ENCODE results near the gene HLA-DMA.

Gene HLA-DMA

GRCh38 chr6:32952817-32953739 is at the start of gene HLA-DMA:
Gene HLA-DMA, minus strand, starts transcription at chr6:32953097. Its CDS starts 61 bp downstream, at chr6:32953036.
- DNase-seq, result no peak

DNA sequence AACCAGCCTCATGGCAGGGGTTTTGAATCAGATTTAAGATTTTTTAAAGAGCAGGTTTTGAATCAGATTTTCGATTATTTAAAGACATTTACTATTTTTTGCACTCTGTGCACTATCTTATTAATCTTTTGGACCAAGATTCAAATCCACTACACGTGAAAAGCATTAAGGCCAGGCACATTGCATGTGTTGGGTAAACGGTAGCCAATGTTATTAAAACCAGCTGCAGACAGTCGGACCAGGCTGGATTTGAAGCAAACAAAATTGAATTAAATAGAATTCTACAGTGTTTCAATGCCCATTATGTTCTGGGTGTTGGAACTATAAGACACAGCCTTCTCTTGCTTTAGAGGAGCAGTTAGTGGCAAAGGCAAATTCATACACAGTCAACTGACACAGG is 48.8 kb upstream of the HLA-DMA start:
- no peak for DNase-seq

DNA sequence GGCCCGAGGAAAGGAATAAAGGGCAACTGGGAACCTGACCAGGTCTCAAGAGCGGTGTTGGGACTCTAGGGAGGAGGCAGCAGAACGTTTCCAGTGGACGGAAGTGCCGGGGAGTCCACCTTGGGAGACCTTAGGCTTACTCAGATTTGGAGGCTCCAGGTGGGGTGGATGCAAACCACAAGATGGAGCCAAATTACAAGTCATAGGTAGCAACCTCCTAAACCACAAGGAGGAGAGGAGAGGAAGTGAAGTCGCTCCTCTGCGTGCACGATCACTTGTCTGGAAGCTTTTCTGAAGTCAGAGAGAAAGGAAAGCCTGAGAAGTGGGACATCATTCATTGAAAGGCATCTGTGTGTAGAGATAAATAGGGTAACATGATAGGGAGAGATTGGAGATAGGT is 47.2 kb upstream of the HLA-DMA start:
- DNase-seq, result peak; percentile 29

- no peak for DNase-seq
Measured at GRCh38 chr6:32995448-32995847, 42.6 kb upstream of the HLA-DMA start.

- DNase-seq, result no peak
Measured at GRCh38 chr6:32993363-32993973, 40.6 kb upstream of the HLA-DMA start.

- DNase-seq, result no peak
Measured at GRCh38 chr6:32991972-32992371, 39.1 kb upstream of the HLA-DMA start.

GRCh38 chr6:32989368-32989767 is 36.5 kb upstream of the HLA-DMA start:
- no peak for DNase-seq

GRCh38 chr6:32984622-32985389 is 31.9 kb upstream of the HLA-DMA start:
- DNase-seq, result peak; percentile 94

DNA sequence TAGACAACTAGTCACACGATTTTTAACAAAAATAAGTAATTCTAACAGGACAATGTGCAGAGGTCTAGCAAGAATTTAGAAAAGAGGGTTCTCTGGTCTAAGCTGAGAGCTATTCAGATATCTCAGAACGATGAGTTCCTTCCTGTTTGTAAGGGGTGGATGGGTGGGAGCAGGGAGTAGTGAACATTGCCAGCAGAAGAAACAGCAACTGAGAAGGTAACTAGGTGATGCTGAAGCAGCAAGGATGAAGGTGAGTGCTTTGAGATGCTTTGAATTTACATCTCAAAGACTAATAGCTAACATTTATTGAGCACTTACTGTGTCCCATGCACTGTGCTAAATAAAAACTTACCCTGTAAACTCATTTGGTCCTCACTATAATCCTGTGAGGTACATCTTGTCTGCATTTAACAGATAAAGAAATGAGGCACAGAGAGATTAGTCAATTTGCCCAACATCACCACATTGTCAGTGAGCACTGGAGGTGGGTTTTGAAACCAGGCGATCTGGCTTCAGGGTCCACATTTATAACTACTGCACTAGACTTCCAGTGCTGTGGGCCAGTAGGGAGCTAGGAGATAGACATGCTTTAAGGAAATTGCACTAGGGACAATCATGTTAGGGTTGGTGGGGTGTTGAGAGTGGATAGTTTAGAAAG is 31.2 kb upstream of the HLA-DMA start:
- DNase-seq, result no peak

DNA sequence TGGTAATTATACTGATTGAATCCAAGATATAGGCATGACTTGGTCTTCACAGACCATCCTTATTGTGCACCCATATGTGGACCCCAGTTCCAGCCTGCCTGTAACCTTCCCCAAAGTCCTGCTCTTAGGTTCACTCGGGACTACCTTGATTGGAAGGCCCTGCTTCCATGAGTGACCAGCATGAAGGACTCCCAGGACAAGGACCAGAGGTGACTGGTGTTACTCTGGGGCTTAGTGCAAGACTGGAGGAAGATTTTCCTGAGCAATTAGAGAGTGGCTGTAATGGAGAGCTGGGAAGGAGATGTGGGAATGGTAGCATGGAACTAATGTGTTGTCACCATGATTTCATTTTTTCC is 30.6 kb upstream of the HLA-DMA start:
- no peak for DNase-seq

DNA sequence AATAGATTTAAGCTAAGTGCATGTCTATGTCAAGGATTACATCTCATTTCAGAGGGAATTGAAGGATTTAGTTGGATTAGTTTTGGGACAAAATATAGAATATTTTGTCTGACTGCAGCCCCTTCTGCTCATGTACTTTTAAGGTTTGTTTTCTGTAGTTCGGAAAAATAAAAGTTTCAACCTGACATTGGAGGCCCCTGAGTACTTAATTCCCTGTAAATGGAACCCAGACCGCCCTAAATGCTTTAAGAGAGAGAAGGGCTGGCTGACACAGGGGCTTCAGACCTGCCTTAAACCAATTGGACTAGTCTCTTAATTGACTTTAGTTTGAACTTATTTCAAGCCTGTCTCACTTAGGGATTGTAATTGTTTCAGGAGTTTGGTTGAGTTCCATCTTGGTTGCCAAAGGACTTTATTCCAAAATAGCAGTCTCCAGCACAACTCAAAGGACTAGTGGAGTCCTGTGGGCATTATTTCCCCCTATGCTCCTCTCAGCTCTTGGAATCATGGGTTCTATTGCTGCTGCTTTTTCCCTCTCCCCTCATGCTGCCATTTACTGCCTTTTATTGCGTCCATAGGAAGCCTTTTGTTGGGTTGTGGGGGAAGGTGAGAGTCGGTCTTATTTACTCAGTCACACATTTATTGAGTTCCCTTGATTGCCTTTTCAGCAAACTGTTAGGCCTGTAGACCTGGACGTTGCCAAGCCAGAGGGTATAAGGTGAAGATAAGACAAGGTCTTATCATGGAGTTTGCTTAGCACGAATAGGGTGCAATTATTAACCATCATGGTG is 30.0 kb upstream of the HLA-DMA start:
- no peak for DNase-seq

- no peak for DNase-seq
Measured at GRCh38 chr6:32982084-32982701, 29.3 kb upstream of the HLA-DMA start.

- no peak for DNase-seq
Measured at GRCh38 chr6:32980488-32981038, 27.7 kb upstream of the HLA-DMA start.

- no peak for DNase-seq
Measured at GRCh38 chr6:32979720-32980487, 27.0 kb upstream of the HLA-DMA start.

DNA sequence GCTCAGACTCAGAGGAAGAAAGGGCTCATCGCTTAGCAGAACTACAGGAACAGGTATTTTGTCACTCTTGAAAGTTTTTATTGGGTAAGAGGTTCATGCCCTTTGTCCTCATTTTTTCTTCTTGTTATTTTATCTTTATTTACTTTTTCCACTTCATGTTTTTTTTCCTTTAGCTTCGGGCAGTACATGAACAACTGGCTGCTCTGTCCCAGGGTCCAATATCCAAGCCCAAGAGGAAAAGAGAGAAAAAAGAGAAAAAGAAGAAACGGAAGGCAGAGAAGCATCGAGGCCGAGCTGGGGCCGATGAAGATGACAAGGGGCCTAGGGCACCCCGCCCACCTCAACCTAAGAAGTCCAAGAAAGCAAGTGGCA is 25.0 kb upstream of the HLA-DMA start:
- DNase-seq, result no peak

DNA sequence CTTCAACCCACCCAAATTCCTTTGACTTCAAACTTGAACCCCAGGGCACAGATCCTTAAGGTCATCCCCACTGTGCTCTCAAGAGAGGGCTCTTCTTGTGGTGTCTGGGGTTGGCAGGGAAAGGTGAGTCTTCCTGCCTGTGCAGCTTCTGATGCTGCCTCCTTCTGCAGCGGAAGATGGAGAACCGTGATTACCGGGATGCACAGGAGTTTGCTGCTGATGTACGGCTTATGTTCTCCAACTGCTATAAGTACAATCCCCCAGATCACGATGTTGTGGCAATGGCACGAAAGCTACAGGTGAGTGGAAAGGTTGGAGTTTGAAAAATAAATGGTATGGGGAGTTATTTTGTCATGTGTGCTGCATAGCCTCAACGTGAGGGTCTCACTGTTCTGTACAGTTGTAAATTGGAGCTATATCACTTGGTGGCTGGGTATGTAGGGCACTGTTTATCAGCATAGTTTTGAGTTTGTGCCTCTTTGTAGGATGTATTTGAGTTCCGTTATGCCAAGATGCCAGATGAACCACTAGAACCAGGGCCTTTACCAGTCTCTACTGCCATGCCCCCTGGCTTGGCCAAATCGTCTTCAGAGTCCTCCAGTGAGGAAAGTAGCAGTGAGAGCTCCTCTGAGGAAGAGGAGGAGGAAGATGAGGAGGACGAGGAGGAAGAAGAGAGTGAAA is 24.5 kb upstream of the HLA-DMA start:
- DNase-seq, result no peak

- no peak for DNase-seq
Measured at GRCh38 chr6:32976334-32977069, 23.6 kb upstream of the HLA-DMA start.

- DNase-seq, result no peak
Measured at GRCh38 chr6:32975886-32976285, 23.0 kb upstream of the HLA-DMA start.

- no peak for DNase-seq
Measured at GRCh38 chr6:32974541-32975308, 21.8 kb upstream of the HLA-DMA start.
